Memory B cell (primary cell): ENCODE results near the gene GLI2.

Experiments used
- ATAC-seq: fragments of 150-1000 bp; cut with Tn5 transposase; 2 replicates; pipeline ENCODE4 v1.10.0; 2021; ENCODE audit warnings: low read depth, mild to moderate bottlenecking, moderate library complexity
- DNase-seq, 2 donors: peaks; one replicate each; pipeline ENCODE4 v3.0.0; 2022; ENCODE audit warnings: low spot score in 2 of 2
- H3K27ac Mint-ChIP-seq: one replicate; pipeline ENCODE4 v1.8.0; 2022; ENCODE audit warnings: mild to moderate bottlenecking, moderate library complexity, mixed read lengths
- H3K27me3 Mint-ChIP-seq: one replicate; pipeline ENCODE4 v1.8.0; 2022; ENCODE audit warnings: mixed read lengths
- H3K36me3 Mint-ChIP-seq: one replicate; pipeline ENCODE4 v1.8.0; 2022; ENCODE audit warnings: mild to moderate bottlenecking, mixed read lengths
- H3K4me1 Mint-ChIP-seq: one replicate; pipeline ENCODE4 v1.8.0; 2022; ENCODE audit warnings: mixed read lengths
- H3K4me3 Mint-ChIP-seq: one replicate; pipeline ENCODE4 v1.8.0; 2022; ENCODE audit warnings: mild to moderate bottlenecking, moderate library complexity, mixed read lengths
- H3K9me3 Mint-ChIP-seq: one replicate; pipeline ENCODE4 v1.8.0; 2022; ENCODE audit warnings: mixed read lengths

Gene GLI2

GRCh38 chr2:120748310-120748709, 12.6 kb downstream of the GLI2 start:
- no peak overlapping the region for H3K27ac Mint-ChIP-seq
- no peaks in the 10 kb centered on the region for H3K4me1 Mint-ChIP-seq
- H3K4me3 Mint-ChIP-seq = no peak overlapping the region
- no peaks in the 10 kb centered on the region for H3K36me3 Mint-ChIP-seq
- H3K9me3 Mint-ChIP-seq = no peaks in the 10 kb centered on the region
- ATAC-seq = no peak
- DNase-seq = no peak
- H3K27me3 Mint-ChIP-seq = peaks cover 8% of the 10 kb centered on the region

- H3K27ac Mint-ChIP-seq = no peak overlapping the region
- ATAC-seq (no peak), DNase-seq (no peak)
- no peaks in the 10 kb centered on the region for H3K4me1 Mint-ChIP-seq
- H3K36me3 Mint-ChIP-seq = no peaks in the 10 kb centered on the region
- H3K4me3 Mint-ChIP-seq = no peak overlapping the region
- peaks cover 6% of the 10 kb centered on the region for H3K27me3 Mint-ChIP-seq
- no peaks in the 10 kb centered on the region for H3K9me3 Mint-ChIP-seq
Measured at GRCh38 chr2:120748741-120749140, 13.1 kb downstream of the GLI2 start.

- no peak for ATAC-seq
Measured at GRCh38 chr2:120749506-120750431, 14.1 kb downstream of the GLI2 start.

DNA sequence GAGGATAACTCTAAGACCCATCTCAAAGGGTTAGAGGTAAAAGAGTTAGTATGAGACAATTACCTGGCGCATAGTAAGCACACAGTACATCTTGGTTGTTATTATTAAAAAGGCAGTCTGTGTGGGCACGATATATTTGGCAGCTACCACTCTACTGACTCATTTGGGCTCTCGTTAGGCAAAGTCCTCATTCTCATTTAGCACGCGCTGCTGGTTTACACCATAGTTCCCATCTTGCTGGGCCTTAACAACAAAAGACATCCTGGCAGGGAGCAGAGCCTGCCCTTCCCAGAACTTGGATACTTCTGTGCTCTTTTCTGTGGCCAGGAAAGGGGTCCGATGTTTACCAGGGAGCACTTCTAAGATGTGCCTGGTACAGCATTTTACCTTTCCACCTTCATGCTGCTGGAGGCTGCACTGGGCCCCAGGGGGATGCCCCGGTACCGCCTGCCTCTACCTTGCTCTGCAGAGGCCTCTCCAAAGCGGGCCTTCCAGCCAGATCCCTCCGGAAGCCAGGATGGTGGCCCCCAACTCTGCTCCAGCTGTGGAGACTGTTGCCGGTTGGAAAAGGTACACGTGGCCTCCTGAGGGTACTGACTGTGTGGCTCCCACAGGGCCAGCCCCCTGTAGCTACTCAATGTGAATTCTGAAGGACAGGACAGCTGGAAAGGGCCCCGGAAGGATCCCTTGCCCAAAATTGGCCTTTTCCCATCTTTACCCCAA, 15.0 kb downstream of the GLI2 start:
- ATAC-seq = no peak
- Mint-ChIP-seq H3K9me3 (no peaks in the 10 kb centered on the region), H3K36me3 (no peaks in the 10 kb centered on the region), H3K4me1 (no peaks in the 10 kb centered on the region), H3K27ac (no peak overlapping the region), H3K27me3 (no peaks in the 10 kb centered on the region), H3K4me3 (no peak overlapping the region)
- no peak for DNase-seq

More at GRCh38 chr2:120749506-120750431, 14.1 kb downstream of the GLI2 start:
- no peak for DNase-seq
- Mint-ChIP-seq H3K4me3 (no peak overlapping the region), H3K9me3 (no peaks in the 10 kb centered on the region), H3K27me3 (peaks cover 2% of the 10 kb centered on the region), H3K27ac (no peak overlapping the region), H3K4me1 (no peaks in the 10 kb centered on the region), H3K36me3 (no peaks in the 10 kb centered on the region)

DNA sequence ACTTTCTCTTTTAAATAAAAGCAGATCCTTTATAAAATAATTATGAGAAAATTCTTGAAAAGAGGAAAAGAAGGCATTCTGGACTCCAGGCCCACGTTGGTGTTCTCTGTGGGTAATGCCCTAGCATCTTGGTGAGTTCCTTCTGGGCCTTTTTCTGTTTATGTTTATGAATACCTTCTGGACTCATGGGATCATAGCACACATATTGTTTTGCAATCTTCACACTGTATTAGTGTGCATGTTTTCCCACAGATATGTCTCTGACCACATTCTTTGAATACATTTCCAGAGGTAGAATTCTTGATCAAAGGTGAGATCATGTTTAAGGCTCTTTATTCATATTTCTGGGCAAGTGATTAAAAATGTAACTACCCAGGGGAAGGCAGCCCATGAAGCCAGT, 15.9 kb downstream of the GLI2 start:
- DNase-seq (no peak), ATAC-seq (no peak)
- Mint-ChIP-seq H3K27me3 (no peaks in the 10 kb centered on the region), H3K9me3 (no peaks in the 10 kb centered on the region), H3K4me1 (no peaks in the 10 kb centered on the region), H3K27ac (no peak overlapping the region), H3K36me3 (no peaks in the 10 kb centered on the region), H3K4me3 (no peak overlapping the region)

GRCh38 chr2:120754067-120754960, 18.6 kb downstream of the GLI2 start:
- no peaks in the 10 kb centered on the region for H3K36me3 Mint-ChIP-seq
- no peaks in the 10 kb centered on the region for H3K27me3 Mint-ChIP-seq
- DNase-seq (no peak), ATAC-seq (no peak)
- H3K4me3 Mint-ChIP-seq = no peak overlapping the region
- H3K4me1 Mint-ChIP-seq = no peaks in the 10 kb centered on the region
- H3K27ac Mint-ChIP-seq = no peak overlapping the region
- H3K9me3 Mint-ChIP-seq = peaks cover 4% of the 10 kb centered on the region

DNA sequence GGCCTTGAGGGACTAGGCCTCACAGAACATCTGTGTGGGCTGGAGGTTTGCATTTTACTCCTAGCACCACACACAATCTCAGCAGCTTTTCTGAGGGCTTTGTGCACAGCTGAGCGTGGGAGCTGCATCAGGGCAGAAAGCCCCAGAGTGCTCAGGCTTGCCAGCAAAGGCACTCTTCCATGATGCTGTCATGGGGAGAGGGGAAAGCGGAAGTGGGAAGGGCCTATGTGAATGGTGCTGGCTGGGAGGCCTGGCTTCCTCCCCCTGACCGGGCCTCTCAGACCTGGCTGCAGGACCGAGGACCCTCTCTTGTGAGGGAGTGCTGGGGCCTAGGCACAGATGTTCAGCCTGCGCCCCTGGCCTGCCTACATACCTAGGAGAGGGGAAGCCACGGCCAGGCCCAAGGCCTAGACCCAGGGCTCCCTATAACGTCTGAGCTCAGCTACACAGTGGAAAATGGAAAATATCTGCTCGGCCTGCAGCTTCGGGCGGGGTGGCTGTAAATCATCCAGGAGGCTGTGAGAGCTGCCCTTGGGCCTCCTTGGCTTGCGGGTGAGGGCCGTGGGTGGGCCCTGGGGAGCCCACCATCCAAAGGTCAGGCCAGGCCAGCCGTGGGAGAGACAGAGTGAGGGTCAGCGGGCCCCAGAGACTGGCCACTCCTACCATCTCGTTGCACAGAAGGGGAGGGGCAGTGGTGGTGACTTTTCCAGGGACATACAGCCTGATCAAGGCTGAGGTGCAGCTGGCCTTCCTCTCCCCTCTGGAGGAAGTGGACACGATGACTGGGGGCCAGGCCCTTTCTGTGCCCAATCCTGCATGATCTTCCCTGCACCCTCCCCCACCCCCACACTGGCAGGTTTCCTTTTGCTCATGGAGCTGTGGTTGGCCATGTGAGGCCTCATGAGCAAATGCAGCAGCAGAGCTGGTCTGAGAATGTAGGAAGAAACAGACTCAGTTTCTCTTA, 22.8 kb downstream of the GLI2 start:
- Mint-ChIP-seq H3K4me1 (no peaks in the 10 kb centered on the region), H3K36me3 (no peaks in the 10 kb centered on the region), H3K9me3 (peaks cover 4% of the 10 kb centered on the region), H3K4me3 (no peak overlapping the region), H3K27ac (no peak overlapping the region), H3K27me3 (no peaks in the 10 kb centered on the region)
- no peak for ATAC-seq
- no peak for DNase-seq

DNA sequence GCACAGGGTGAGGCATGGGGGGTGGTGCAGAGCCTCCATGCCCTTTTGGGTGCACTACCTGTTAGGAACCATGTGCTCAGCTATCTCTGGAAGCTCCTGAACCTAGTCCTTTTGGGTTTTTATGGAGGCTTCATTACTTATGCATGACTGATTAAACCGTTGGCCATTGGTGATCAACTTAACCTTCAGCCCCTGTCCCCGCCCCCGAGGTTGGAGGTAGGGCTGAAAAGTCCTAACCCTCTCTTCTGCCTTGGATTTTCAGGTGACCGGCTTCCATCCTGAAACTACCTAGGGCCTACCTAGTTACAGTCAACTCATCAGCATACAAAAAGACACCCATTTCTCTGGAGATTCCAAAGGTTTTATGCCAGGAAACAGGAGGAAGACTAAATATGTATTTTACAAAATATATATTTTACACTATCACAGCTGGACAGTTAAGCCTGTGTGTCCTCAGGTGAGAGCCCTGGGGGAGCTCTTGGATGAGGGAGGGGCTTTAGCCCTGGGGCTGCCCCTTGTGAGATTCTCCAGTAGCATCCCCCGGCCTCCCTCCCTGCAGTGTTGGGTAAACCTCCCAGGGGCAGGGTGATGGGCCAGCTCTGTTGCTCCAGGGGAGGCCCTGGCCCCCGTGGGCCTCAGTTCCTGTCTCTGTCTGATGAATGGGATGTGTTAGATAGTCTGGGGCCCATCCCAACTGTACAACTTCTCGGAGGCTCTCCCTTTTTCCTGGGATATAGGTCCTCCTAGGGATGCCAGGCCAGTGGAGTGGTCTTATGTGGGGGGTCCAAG, 24.1 kb downstream of the GLI2 start:
- Mint-ChIP-seq H3K9me3 (peaks cover 4% of the 10 kb centered on the region), H3K4me1 (no peaks in the 10 kb centered on the region), H3K36me3 (no peaks in the 10 kb centered on the region), H3K4me3 (no peak overlapping the region), H3K27ac (no peak overlapping the region), H3K27me3 (no peaks in the 10 kb centered on the region)
- ATAC-seq (no peak), DNase-seq (no peak)

GRCh38 chr2:120760446-120761135, 24.9 kb downstream of the GLI2 start:
- Mint-ChIP-seq H3K36me3 (no peaks in the 10 kb centered on the region), H3K27ac (no peak overlapping the region), H3K4me1 (no peaks in the 10 kb centered on the region), H3K4me3 (no peak overlapping the region), H3K9me3 (peaks cover 4% of the 10 kb centered on the region), H3K27me3 (no peaks in the 10 kb centered on the region)
- DNase-seq (no peak), ATAC-seq (no peak)

DNA sequence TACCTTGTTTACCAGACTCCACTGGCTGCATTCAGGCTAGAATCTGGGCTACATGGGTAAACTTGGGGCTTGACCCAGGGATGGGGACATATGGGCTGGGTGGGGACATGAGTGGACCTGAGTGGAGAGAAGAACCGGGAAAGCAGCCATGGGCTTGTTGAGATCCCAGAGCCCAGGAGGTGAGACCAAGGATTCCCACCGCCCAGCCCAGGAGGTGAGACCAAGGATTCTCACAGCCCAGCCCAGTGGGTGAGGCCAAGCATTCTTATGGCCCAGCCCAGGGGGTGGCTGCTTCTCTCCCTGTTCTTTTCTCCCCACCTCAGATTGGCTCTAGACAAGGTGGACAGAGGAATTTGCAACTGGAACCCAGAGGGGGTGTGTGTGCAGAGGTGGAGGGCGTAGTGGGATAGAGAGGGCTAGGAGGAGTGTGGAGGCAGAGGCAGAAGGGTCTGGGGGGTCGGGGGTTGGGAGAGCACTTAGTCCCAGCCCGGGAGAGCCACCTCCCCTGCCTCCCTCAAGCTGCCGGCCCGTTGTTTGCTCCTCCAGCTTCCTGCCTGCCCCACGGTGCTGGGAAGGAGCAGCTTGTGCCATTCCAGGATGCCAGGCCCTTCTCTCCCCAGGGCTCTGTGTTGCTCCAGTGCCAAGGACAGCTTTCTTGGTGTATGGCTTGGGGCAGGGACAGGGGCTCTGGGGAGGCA, 25.6 kb downstream of the GLI2 start:
- H3K4me3 Mint-ChIP-seq = no peak overlapping the region
- H3K27ac Mint-ChIP-seq = no peak overlapping the region
- DNase-seq (no peak), ATAC-seq (no peak)
- H3K36me3 Mint-ChIP-seq = no peaks in the 10 kb centered on the region
- no peaks in the 10 kb centered on the region for H3K4me1 Mint-ChIP-seq
- H3K9me3 Mint-ChIP-seq = peaks cover 4% of the 10 kb centered on the region
- no peaks in the 10 kb centered on the region for H3K27me3 Mint-ChIP-seq

DNA sequence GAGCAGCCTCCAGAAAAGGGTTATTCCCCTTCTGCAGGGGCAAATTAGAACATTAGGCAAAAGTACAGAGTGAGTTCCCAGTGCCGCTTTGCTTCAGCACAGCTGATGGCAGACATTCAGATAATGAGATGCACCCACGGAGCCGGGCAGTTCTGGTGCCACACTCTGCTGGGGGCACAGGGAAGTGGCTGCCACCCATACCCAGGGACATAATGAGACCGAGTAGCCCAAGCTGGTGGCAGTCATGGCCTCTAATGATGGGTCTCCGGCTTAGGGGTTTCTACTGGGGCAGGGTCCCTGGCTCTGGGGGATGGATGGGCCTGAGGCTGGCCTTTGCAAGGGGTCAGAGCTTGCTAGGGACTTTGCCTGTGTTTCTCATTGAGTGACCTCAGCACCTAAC, 26.2 kb downstream of the GLI2 start:
- Mint-ChIP-seq H3K9me3 (peaks cover 2% of the 10 kb centered on the region), H3K27me3 (no peaks in the 10 kb centered on the region), H3K4me3 (no peak overlapping the region), H3K4me1 (no peaks in the 10 kb centered on the region), H3K27ac (no peak overlapping the region), H3K36me3 (no peaks in the 10 kb centered on the region)
- DNase-seq (no peak), ATAC-seq (no peak)
